GM19438 (cell line): Measurements from ENCODE around the gene SPNS2.

ENCODE experiments used
- ATAC-seq: cut with Tn5 transposase; IDR thresholded peaks from one replicate; pipeline ENCODE4 v1.9.1; 2021; ENCODE audit warnings: low read depth; ENCODE audit not compliant: unreplicated experiment

The SPNS2 gene, protein sequence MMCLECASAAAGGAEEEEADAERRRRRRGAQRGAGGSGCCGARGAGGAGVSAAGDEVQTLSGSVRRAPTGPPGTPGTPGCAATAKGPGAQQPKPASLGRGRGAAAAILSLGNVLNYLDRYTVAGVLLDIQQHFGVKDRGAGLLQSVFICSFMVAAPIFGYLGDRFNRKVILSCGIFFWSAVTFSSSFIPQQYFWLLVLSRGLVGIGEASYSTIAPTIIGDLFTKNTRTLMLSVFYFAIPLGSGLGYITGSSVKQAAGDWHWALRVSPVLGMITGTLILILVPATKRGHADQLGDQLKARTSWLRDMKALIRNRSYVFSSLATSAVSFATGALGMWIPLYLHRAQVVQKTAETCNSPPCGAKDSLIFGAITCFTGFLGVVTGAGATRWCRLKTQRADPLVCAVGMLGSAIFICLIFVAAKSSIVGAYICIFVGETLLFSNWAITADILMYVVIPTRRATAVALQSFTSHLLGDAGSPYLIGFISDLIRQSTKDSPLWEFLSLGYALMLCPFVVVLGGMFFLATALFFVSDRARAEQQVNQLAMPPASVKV

DNA sequence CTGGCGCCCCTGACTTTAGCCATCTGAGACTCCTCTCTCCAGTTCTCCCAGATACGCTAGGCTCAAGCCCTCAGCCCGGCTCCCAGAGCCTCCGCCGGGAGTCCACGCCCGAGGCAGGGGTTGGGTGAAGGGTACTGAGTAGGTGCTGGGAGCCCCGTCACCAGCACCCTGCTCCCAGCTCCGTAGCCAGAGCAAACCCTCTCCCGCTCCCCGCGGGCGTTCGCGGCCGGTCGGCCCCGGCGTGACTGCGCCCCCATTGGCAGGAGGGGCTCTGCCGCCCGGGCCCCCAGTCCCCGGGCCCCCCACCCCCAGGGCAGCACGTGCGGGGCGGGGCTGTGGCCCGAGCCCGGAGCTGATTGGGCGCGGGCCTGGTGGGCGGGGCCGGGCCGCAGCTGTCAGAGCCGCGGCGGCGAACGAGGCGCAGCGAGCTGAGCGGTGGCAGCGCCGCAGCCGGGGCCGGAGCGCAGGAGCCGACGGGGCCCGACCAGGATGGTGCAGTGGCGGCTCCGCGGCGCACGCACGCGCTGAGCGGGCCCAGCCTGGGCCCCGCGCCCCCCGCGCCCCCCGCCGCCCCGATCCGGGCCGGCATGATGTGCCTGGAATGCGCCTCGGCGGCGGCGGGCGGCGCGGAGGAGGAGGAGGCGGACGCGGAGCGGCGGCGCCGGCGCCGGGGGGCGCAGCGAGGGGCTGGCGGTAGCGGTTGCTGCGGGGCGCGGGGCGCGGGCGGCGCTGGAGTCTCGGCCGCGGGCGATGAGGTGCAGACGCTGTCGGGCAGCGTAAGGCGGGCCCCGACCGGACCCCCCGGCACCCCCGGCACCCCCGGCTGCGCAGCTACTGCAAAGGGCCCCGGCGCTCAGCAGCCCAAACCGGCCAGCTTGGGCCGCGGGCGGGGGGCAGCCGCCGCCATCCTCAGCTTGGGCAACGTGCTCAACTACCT, at the start of gene SPNS2:
Gene SPNS2, plus strand, starts transcription at position 421 of the 937 bp plus-strand sequence. Its CDS starts 167 bp downstream, at position 588.
- peak; percentile 68 for ATAC-seq

DNA sequence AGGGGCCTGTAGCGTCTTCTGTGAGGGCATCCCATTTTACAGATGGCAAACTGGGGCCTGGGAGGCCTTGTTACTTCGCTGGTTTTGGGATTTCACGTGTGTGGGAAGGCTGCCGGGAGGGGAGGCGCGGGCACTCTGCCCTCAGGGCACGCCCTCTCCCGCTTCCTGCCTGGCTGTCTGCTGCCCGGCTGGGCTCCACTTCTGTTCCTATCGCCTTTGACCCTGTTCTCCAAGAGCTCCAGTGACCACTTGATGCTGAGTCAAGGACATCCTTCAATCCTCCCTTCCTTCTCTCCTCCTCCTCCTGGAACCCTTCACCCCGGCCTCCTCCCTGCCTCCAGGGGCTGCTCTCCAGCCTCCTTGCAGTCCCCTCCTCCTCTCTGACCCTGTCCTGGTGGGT, 48.9 kb upstream of the SPNS2 start:
- no peak for ATAC-seq

DNA sequence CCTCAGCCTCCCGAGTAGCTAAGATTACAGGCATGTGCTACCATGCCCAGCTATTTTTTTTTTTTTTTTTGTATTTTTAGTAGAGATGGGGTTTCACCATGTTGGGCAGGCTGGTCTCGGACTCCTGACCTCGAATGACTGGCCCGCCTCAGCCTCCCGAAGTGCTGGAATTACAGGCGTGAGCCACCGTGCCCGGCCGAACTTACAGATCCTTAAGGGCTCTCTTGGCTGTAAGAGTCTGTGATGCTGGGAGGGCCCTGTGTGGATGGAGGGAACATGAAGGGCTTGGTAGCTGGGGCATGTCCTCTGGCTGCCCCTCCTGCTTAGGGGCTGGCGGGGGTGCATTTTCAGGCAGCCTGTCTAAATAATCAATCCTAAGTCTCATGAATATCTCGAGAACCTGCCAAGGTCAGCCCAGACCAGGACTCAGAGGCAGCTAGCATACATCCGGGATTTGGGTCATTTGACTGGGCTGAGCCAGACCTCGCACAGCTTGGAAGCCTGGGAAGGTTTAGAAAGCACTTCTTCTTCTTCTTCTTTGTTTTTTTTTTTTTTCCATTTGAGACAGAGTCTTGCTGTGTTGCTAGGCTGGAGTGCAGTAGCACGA, 47.9 kb upstream of the SPNS2 start:
- ATAC-seq = no peak

DNA sequence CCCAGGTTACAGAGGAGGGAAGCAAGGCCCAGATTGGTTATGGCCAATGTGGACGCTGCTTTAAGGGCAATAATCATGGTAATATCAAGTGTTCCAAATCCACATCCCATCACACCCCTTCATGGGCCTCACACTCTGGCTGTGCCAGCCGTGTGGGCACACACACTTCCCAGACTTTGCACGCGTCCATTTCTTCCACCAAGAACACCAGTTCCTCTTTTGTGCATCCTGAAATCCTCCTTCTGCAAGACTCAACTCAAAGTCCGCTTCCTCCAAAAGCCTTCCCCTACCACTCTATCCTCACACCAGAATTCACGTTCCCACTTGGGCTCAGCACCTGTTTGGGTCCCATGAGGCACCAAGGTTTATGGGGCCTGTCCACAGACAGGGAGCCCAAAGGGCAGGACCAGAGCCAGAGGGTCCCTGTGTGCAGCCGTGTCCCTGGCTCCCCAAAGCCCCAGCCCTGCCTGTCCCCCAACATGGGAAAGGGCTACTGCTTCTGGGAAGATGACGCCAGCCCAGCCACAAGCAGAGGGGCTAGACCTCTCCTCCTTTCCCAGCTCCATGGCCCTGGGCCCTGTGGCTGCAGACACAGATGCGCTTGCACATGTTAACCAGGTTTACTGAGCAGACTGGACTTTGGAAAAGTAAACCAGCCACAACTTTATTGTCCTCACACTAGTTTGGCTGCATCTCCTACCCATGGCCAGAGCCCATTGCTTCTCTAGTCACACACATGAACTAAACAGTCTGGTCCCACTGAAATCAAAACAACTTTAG, 44.7 kb upstream of the SPNS2 start:
- ATAC-seq = no peak

DNA sequence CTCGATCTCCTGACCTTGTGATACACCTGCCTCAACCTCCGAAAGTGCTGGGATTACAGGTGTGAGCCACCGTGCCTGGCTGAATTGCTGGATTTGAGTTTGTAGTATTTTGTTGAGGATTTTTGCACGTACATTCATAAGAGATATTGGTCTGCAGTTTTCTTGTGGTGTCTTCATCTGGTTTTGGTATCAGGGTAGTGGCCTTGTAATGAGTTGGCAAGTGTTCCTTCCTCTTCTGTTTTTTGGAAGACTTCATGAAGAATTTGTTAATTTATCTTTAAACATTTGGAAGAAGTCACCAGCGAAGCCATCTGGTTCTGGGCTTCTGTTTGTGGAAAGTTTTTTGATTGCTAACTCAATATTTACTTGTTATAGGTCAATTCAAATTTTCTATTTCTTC, 38.0 kb upstream of the SPNS2 start:
- ATAC-seq = no peak

DNA sequence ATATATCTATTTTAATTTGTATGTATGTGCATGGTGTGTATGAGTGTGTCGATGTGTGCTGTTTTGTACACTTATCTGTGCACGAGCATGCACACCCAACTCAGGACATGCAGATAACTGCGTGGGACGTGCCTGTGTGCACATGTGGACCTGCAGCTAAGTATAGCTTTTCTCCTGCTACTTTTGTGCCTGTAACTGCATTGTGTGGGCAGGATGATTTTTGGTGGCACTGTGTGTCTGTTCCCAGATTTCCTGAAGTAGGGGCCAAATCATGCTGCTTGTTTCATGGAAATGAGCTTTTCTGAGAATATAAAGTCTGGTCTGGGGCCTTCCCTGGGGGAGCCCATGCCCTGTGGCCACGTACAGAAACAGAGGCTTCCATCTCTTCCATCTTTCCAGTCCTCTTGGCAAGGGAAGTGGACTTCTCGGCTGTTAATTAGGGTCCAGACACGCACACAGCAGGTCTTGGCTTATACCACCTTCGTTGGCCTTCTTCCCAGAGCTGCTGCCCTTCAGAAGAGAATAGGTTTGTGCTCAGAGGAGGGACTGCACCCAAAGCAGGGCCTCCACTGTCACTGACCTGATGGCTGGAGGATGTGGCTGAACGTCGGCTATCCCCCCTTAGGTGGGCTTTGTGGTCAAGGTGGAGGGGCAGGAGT, 34.7 kb upstream of the SPNS2 start:
- ATAC-seq = no peak

DNA sequence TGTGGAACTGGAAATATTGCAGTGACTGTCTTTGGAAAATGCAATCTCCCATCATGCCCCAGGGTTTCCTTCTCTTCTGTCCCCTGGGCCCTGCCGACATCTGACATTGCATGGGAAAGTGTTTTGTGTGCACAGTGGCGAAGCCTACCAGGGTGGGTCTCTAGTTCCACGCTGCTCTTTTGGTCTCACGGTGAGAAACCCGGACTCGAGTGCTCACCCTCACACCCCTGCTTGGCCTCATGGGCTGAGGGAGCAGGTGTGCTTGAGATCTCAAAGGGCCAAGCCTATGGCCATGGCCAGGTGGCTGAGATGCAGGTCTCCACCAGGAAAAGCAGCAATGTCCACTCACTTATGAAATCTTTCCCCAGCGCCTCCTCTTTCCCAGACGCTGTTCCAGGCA, 32.9 kb upstream of the SPNS2 start:
- ATAC-seq = no peak

DNA sequence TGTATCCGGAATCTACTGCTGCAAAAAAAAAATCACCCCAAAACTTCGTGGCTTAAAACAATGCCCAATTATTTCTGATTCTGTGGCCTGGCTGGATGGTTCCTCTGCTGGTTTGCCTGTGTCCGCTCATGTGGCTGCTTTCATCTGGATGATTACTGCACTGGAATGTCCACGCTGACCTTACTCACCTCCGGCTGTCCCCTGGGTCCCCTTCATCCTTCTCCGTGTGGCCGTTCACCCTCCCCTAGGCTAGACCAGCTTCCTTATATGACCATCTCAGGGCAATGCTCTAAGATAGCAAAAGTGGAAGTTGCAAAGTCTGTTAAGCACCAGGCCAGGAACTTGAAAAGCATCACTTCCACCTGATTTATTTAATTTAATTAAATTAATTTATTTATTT, 31.4 kb upstream of the SPNS2 start:
- no peak for ATAC-seq

DNA sequence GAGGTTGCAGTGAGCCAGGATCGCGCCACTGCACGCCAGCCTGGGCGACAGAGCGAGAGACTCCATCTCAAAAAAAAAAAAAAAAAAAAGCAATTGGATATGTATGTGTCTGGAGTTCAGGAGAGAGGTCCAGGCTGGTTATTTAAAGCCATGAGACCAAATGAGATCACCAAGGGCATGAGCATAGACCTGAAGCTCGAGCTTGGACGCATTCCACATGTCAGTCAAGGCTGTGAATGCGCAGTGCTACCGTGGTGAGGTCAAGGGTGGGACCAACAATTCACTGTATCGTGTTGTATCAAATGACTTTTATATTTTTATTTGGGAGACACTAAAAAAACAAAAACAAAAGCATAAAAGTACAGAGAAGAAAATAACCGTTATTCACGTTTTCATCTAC, 29.1 kb upstream of the SPNS2 start:
- ATAC-seq = no peak

DNA sequence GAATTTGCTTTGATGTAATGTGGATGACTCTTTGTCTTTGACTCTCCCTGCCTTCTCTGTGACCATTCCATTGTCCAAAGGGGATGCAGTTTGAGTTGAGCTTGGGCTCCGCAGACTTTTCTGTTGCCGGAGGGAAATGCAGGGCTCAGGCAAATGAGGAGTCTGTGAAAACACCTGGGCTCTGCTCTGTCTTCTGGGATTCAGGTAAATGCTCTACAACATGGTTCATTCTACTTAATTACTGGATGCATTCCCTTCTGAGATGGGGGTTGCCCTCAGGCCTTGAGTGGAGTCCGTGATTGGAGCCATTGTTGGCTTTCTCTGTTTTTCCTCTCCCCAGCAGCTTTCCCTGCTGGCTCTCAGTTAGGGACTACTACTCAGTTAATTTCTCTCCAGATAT, 26.4 kb upstream of the SPNS2 start:
- no peak for ATAC-seq

DNA sequence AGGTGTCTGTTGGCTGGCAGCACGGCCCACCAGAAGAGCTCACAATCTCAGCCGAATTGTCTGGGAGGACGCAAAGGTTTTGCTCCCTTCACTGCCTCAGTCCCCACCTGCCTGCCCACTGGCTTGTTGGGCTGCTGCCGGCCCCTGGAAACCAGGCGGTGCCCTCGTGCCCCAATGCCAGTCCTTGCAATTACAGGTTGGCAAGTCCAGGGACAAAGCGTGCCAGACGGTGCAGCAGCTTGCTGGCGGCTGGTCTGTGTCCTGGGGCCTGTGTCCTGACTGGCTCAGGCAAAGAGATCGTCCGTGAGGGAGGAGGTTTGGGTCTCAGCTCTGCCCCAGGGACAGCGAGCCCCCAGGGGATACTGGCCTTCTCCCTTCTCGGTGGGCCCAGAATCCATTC, 24.6 kb upstream of the SPNS2 start:
- ATAC-seq = no peak

DNA sequence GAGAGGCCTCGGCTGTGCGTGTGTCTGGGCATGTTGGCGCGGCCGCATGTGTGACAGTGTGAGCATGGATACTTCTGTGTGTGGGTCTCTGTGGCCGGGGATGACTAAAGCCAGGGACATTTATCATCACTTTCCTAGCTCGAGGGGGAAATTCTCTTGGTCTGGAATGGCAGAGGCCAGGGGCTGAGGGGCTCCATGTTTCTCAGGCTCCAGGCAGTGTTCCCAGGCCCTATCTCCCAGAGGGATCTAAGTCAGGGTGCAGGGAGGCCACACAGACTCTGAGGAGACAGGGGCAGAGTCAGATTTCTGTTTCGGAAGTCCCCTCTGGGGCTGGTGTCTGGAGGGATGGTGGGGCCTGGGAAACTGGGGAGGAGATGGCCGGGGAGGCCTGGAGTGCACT, 23.7 kb upstream of the SPNS2 start:
- ATAC-seq = no peak

DNA sequence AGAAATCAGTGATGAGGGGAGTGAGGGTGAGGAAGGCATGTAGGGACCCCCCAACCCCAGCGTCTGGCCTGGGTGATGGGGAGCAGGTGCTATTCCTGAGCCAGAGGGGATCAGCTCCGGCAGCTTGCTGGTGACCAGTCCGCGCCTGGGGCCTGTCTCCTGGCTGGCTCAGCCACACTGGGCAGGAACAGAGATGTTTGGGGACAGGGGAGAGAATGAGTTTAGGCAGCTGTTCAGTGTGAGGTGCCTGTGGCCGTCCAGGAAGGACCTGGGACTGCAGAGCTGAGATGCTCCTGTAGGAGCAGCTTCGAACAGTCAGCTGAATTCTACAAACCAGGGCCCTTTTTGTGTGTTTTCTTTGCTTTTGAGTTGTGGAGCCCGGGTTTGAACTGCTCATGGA, 23.2 kb upstream of the SPNS2 start:
- ATAC-seq = no peak

DNA sequence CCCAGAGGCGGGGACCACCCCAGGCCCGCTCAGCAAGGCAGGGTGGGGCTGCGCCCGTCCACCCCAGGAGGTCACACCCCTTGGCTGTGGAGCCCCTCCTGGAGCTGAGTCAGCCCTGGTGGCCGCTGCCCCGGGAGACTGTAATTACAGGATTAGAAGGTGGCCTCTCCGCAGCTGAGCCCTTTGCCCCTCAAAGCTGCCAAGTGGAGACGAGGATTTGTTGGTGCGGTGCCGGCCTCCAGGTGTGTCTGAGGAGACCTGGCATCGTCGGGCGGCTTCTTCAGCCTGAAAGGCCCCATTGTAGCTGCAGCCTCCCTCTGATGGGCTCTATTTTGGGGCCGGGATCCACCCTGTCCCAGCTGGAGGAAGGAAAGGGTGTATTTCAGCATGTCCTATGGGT, 22.7 kb upstream of the SPNS2 start:
- ATAC-seq = no peak

DNA sequence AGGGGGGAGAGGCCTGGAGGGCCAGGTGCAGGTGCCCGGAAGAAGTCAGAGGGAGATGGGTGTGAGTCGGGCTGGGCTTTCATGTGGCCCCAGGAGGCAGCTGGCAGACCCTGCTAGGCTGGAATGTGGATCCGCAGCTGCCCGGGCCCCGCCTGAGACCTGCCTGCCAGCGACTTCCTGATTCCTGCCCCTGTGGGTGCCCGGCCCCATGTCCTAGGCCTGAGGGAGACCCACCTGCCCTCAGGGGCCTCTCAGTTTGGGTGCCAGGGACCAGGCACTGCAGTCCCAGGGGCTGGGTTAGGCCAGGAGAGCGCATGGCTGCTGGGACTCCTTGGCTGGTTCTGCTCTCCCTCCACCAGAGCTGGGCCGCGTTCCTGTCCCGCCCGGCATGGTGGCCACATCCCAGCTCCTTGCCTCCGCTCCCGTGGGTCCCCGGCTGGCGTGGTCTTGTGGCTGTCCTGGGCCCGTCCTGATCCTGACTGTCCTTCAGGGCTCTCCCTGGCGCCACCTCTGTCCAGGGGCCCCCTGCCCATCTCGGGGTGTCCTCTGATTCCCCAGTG, 22.1 kb upstream of the SPNS2 start:
- ATAC-seq = no peak

DNA sequence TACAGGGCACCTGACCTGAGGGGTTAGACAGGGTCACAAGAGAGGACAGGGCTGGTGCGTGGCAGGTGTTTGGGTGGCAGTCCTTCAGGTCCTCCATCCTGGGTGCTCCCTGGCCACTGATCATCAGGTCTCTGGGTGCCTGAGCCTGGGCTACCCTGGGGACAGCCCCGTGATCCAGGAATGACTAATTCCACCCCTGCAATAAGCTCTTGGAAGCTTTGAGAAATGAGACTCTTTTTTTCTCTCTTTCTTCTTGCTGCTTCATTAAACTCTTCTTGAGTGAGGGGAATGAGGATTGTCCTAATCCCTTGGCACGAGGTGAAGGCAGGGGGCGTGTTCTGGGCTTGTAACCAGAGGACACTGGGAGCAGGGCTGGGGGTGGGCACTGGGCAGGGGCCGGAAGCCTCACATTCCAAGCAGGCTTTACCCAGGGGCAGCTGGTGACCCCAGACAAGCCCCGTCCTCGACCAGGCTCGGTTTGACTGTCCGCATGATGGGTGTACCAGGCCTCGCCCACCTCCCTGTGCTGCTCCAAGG, 21.4 kb upstream of the SPNS2 start:
- no peak for ATAC-seq

DNA sequence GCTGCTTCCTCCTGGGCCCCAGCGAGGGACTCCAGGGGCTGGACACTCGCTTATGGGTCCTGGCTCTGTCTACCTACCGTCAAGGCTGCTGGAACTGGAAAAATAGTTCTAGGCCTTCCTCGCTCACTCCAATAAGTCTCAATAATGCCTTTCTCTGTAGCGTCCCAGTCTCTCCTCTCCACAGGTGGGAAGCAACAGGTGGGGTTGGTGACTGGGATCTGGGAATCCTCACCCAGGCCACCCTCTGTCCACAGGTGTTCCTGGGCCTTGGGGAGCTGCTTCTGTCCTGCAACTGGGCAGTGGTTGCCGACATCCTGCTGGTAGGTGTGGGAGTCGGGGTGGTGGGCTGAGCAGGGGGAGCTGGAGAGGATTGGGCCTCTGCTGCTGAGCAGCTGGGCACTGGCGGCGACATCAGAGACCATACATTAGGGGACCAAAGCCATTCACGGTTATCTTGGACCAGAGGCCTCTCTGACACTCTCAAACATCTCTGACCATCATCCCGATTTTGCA, 20.3 kb upstream of the SPNS2 start:
- ATAC-seq = no peak

DNA sequence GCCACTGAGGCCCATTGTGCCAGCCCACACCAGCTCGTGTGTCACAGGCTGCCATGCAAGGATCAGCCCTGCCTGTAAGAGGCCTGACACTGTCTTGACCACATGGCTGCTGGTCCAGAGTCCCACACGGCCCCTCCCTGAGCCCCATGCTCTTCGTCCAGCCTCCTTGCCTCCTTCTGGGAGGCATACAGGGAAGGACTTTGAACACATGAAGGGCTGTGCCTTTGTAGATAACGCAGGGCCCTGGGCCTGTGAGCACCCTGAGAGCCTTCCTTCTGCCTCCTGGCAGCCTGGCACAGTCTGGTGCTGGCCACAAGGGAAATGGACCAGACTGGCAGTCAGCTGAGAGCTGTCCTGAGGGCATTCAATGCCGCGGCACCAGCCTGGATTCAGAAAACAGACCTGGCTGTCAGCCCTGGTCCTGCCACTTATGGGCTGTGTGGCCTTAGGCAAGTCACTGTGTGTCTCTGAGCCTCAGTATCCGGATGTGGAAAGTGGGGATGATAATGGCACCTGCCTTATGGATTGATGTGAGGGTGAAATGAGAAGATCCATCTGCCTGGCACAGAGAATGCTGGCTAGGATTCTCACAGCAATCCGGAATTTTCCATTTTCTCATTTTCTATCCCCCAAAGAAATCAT, 19.2 kb upstream of the SPNS2 start:
- no peak for ATAC-seq
